ENCODE measurements around the gene BCL11B.
A peak's percentile ranks its signal among the peaks of the same experiment; 100 is the strongest.

BCL11B gene

GRCh38 chr14:99271951-99272631 lies at the start of gene BCL11B:
TSS of gene BCL11B (minus strand) at chr14:99272197. CDS start at chr14:99271218, 979 bp downstream.
- peaks cover 6 to 9% of the 10 kb centered on the region in 2 donors for H3K27me3 ChIP-seq (ENCODE audit: control insufficient read depth in 2 of 2, insufficient read depth in 2 of 2, low read length in 2 of 2)
- H3K9me3 ChIP-seq (ENCODE audit: control insufficient read depth in 2 of 2, low read length in 2 of 2) = no peaks in the 10 kb centered on the region
- H3K36me3 ChIP-seq (ENCODE audit: control insufficient read depth in 2 of 2, insufficient read depth in 2 of 2, low read length in 2 of 2) = no peaks in the 10 kb centered on the region
- H3K9ac ChIP-seq (ENCODE audit: low read depth in 1 of 2, low read length in 2 of 2) = peak within 1 kb of the TSS; percentile 60 to 73
- H3K4me3 ChIP-seq (ENCODE audit: low read length in 2 of 2) = peak within 1 kb of the TSS; percentile 74 to 78
- H3K4me1 ChIP-seq (ENCODE audit: control insufficient read depth in 2 of 2, insufficient read depth in 2 of 2, low read length in 2 of 2) = peaks cover 14 to 21% of the 10 kb centered on the region in 2 donors
- H3K27ac ChIP-seq (ENCODE audit: low read depth in 2 of 2, low read length in 2 of 2) = peak within 1 kb of the TSS; percentile 85 to 87

DNA sequence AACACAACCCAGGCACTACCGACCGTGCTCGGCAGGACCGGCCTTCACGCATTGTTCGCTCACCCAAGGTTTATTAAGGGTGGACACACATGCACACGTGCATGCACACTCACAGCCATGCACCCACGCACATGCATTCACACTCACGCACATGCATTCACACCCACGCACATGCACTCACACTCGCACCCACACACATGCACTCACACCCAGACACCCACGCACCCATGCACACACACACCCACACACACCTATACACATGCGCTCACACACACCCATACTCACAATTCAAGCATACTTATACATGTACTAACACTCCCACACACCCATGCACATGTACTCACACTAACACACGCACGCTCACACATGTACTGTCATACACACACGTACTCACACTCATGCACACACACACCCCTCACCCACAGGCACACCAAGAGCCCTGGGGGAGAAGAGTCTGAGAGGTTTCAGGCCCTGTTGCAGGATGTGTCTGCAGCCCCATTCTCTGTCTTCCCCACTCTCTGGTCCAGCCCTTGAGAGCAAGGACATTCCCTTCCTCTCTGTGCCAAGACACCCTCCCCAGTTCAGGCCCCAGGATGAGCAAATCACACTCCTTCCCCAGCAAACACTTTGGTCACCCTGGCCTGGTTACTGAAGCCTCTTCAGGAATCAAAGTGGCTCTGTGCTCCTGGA lies 49.4 kb upstream of the BCL11B start:
- peaks cover 28 to 38% of the 10 kb centered on the region in 2 donors for H3K4me1 ChIP-seq (ENCODE audit: control insufficient read depth in 2 of 2, insufficient read depth in 2 of 2, low read length in 2 of 2)
- no peak overlapping the region for H3K9ac ChIP-seq (ENCODE audit: low read depth in 1 of 2, low read length in 2 of 2)
- H3K36me3 ChIP-seq (ENCODE audit: control insufficient read depth in 2 of 2, insufficient read depth in 2 of 2, low read length in 2 of 2) = no peaks in the 10 kb centered on the region
- H3K27ac ChIP-seq (ENCODE audit: low read depth in 2 of 2, low read length in 2 of 2) = no peak overlapping the region
- H3K27me3 ChIP-seq (ENCODE audit: control insufficient read depth in 2 of 2, insufficient read depth in 2 of 2, low read length in 2 of 2) = no peaks in the 10 kb centered on the region
- H3K9me3 ChIP-seq (ENCODE audit: control insufficient read depth in 2 of 2, low read length in 2 of 2) = no peaks in the 10 kb centered on the region
- H3K4me3 ChIP-seq (ENCODE audit: low read length in 2 of 2) = no peak overlapping the region

DNA sequence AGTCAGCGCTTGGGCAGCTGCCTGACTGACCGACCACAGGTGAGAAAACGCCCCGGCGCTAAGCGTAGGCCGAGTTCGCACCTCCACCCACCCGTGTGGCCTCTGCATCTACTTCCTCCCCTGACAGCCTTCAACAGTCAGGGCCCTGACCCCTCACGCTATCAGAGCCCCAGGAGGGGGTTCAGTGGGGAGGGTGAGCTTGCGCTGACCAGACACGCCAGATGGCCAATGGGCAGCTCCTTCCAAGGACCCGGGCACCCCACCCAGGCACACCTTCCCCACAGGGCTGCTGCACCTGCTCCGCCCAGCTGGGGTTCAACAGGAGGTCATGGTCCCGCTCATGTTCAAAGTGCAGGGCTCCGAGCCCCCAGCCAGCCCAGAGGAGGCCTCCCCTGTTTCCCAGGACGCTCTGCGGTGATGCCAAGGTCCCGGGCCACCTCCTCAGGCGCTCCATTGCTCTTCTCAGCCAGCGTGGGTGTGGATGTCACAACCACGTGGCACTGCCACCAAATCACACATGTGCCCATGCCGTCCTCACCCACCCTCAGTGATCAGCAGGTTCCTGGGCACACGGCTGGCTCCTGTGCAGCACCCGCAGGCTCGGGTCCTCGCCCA lies 48.7 kb upstream of the BCL11B start:
- Histone ChIP-seq H3K9me3 (ENCODE audit: control insufficient read depth in 2 of 2, low read length in 2 of 2) (no peaks in the 10 kb centered on the region), H3K4me3 (ENCODE audit: low read length in 2 of 2) (no peak overlapping the region), H3K27me3 (ENCODE audit: control insufficient read depth in 2 of 2, insufficient read depth in 2 of 2, low read length in 2 of 2) (no peaks in the 10 kb centered on the region), H3K4me1 (ENCODE audit: control insufficient read depth in 2 of 2, insufficient read depth in 2 of 2, low read length in 2 of 2) (peaks cover 31 to 43% of the 10 kb centered on the region in 2 donors), H3K27ac (ENCODE audit: low read depth in 2 of 2, low read length in 2 of 2) (peak overlapping the region; percentile 4 to 46), H3K9ac (ENCODE audit: low read depth in 1 of 2, low read length in 2 of 2) (no peak overlapping the region), H3K36me3 (ENCODE audit: control insufficient read depth in 2 of 2, insufficient read depth in 2 of 2, low read length in 2 of 2) (no peaks in the 10 kb centered on the region)

DNA sequence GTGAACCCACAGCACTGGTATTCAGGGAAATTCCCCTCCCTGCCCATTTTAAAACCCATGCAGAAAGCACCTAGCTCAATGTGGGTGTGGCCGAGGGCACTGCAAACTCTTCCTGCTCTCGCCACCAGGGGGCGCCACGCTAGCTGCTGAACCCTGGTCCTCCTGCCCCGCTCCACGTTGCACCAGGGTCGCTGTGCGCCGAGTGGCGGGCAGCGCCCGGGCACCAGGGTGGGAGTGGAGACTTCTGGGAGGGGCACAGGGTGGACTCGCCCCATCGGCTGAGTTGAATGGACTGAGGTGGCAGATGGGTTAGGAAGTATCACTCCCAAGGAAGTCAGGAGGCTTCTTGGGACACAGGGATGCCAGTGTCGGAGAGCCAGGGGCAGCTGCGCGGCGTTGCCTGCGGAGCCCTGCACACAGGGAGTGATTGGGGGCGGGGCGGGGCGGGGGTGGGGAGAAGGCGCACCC lies 48.1 kb upstream of the BCL11B start:
- Histone ChIP-seq H3K4me1 (ENCODE audit: control insufficient read depth in 2 of 2, insufficient read depth in 2 of 2, low read length in 2 of 2) (peaks cover 34 to 44% of the 10 kb centered on the region in 2 donors), H3K9me3 (ENCODE audit: control insufficient read depth in 2 of 2, low read length in 2 of 2) (no peaks in the 10 kb centered on the region), H3K27me3 (ENCODE audit: control insufficient read depth in 2 of 2, insufficient read depth in 2 of 2, low read length in 2 of 2) (no peaks in the 10 kb centered on the region), H3K9ac (ENCODE audit: low read depth in 1 of 2, low read length in 2 of 2) (no peak overlapping the region), H3K27ac (ENCODE audit: low read depth in 2 of 2, low read length in 2 of 2) (peak overlapping the region; percentile 4 to 46), H3K4me3 (ENCODE audit: low read length in 2 of 2) (peak overlapping the region; percentile 6 to 41), H3K36me3 (ENCODE audit: control insufficient read depth in 2 of 2, insufficient read depth in 2 of 2, low read length in 2 of 2) (no peaks in the 10 kb centered on the region)

GRCh38 chr14:99318959-99319295 lies 46.9 kb upstream of the BCL11B start:
- no peak overlapping the region for H3K9ac ChIP-seq (ENCODE audit: low read depth in 1 of 2, low read length in 2 of 2)
- no peaks in the 10 kb centered on the region for H3K9me3 ChIP-seq (ENCODE audit: control insufficient read depth in 2 of 2, low read length in 2 of 2)
- no peaks in the 10 kb centered on the region for H3K27me3 ChIP-seq (ENCODE audit: control insufficient read depth in 2 of 2, insufficient read depth in 2 of 2, low read length in 2 of 2)
- H3K27ac ChIP-seq (ENCODE audit: low read depth in 2 of 2, low read length in 2 of 2) = no peak overlapping the region
- H3K36me3 ChIP-seq (ENCODE audit: control insufficient read depth in 2 of 2, insufficient read depth in 2 of 2, low read length in 2 of 2) = no peaks in the 10 kb centered on the region
- H3K4me3 ChIP-seq (ENCODE audit: low read length in 2 of 2) = no peak overlapping the region
- peaks cover 34 to 44% of the 10 kb centered on the region in 2 donors for H3K4me1 ChIP-seq (ENCODE audit: control insufficient read depth in 2 of 2, insufficient read depth in 2 of 2, low read length in 2 of 2)

- no peak overlapping the region for H3K4me3 ChIP-seq (ENCODE audit: low read length in 2 of 2)
- no peak overlapping the region for H3K9ac ChIP-seq (ENCODE audit: low read depth in 1 of 2, low read length in 2 of 2)
- H3K9me3 ChIP-seq (ENCODE audit: control insufficient read depth in 2 of 2, low read length in 2 of 2) = no peaks in the 10 kb centered on the region
- no peaks in the 10 kb centered on the region for H3K36me3 ChIP-seq (ENCODE audit: control insufficient read depth in 2 of 2, insufficient read depth in 2 of 2, low read length in 2 of 2)
- peak overlapping the region; percentile 88 to 92 for H3K27ac ChIP-seq (ENCODE audit: low read depth in 2 of 2, low read length in 2 of 2)
- peaks cover 34 to 44% of the 10 kb centered on the region in 2 donors for H3K4me1 ChIP-seq (ENCODE audit: control insufficient read depth in 2 of 2, insufficient read depth in 2 of 2, low read length in 2 of 2)
- no peaks in the 10 kb centered on the region for H3K27me3 ChIP-seq (ENCODE audit: control insufficient read depth in 2 of 2, insufficient read depth in 2 of 2, low read length in 2 of 2)
Measured at GRCh38 chr14:99318091-99318958, 46.3 kb upstream of the BCL11B start.

DNA sequence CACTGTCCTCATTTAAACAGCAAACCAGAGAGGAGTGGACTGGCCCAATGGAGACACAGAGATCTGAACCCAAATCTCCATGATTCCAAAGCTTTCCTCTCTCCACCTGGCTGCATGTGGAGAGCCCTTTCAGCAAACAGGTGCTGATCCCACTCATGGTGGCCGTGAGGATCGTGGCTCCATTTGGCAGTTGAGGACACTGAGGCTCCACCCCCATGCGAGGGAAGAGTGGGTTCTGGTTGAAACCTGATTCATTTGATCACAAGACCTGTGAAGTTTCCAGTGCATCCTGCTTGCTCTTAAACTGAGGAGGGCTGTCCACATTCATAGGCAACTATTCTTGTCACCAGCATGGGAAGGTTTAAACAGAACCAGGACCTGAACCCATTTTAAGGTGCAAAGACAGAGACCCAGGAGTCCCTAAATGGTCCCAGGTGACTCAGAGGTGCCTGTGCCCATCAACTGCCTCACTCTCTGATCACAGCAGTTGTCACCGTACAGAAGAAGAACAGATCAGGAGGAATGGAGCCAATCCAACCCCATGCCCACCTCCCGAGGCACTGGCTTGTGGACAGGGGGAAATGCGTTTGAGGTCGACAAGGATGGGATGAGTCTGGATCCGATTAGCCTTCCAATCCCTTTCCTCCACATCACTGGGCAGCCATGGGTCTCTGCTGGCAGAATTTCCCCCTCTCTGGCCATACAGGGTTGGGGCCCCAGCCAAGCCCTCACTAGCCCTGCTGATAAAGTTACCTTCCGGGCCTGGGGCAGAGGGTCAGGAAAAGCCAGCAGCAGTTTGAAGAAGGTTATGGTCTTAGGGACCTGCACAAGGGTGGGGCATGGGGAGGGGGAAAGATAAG lies 45.5 kb upstream of the BCL11B start:
- Histone ChIP-seq H3K27ac (ENCODE audit: low read depth in 2 of 2, low read length in 2 of 2) (peak overlapping the region; percentile 88 to 92), H3K27me3 (ENCODE audit: control insufficient read depth in 2 of 2, insufficient read depth in 2 of 2, low read length in 2 of 2) (no peaks in the 10 kb centered on the region), H3K9me3 (ENCODE audit: control insufficient read depth in 2 of 2, low read length in 2 of 2) (no peaks in the 10 kb centered on the region), H3K4me1 (ENCODE audit: control insufficient read depth in 2 of 2, insufficient read depth in 2 of 2, low read length in 2 of 2) (peaks cover 34 to 44% of the 10 kb centered on the region in 2 donors), H3K36me3 (ENCODE audit: control insufficient read depth in 2 of 2, insufficient read depth in 2 of 2, low read length in 2 of 2) (no peaks in the 10 kb centered on the region), H3K4me3 (ENCODE audit: low read length in 2 of 2) (no peak overlapping the region), H3K9ac (ENCODE audit: low read depth in 1 of 2, low read length in 2 of 2) (no peak overlapping the region)

DNA sequence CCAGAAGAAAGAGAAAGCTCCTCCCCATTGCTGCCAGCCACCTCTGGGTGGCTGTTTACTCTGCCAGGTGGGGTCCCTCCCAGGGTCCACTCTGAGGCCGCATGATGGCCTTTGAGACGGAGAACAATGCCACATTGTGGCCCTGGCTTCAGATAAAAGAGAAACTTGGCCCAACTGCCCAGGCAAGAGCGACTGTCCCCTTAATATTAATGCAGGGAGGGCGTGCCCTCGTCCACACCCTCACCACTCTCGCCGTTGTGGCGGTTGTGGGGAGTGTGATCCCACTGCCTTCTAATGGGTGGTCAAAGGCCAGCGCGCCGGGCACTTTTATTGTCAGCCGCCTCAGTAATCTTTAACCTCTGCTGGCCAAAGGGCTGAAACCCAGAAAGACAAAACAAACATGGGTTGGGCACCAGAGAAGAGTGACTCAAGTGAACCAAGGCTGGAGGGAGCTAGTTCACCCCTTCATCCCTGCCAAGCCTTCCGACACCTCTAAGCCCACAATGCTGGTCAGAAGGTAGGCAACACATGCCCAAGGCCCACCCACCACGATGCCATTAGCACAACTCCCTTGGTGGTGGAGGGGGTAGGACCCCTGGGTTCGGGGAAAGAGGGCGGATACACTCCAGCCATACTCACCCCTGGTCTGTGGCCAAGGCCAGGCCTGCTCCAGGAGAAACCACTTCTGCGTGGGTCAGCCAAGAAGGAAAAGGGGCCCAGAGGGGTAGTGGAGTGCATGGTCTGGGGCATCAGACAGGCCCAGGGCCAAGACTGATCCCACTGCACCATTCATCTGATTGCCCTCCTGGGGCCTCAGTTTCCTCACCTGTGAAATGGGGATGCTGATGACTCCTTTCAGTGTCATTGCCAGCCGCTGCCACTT lies 44.5 kb upstream of the BCL11B start:
- H3K4me3 ChIP-seq (ENCODE audit: low read length in 2 of 2) = peak overlapping the region; percentile 41 to 50
- peak overlapping the region; percentile 88 to 92 for H3K27ac ChIP-seq (ENCODE audit: low read depth in 2 of 2, low read length in 2 of 2)
- H3K4me1 ChIP-seq (ENCODE audit: control insufficient read depth in 2 of 2, insufficient read depth in 2 of 2, low read length in 2 of 2) = peaks cover 34 to 44% of the 10 kb centered on the region in 2 donors
- no peaks in the 10 kb centered on the region for H3K36me3 ChIP-seq (ENCODE audit: control insufficient read depth in 2 of 2, insufficient read depth in 2 of 2, low read length in 2 of 2)
- H3K9ac ChIP-seq (ENCODE audit: low read depth in 1 of 2, low read length in 2 of 2) = peak overlapping the region in 1 of 2 donors; percentile 22
- H3K27me3 ChIP-seq (ENCODE audit: control insufficient read depth in 2 of 2, insufficient read depth in 2 of 2, low read length in 2 of 2) = no peaks in the 10 kb centered on the region
- H3K9me3 ChIP-seq (ENCODE audit: control insufficient read depth in 2 of 2, low read length in 2 of 2) = no peaks in the 10 kb centered on the region

Data from mucosa of rectum (tissue), 2 donors.